ENCODE results near the gene ARHGEF18. TPM values are rescaled to one million over a fixed set of nuclear protein-coding genes. Genes with fewer than 3 reads are reported as not detected.

Gene ARHGEF18
- total RNA-seq, 4 donors from 2014 or later = 19.9 to 58.5 (median 31.9) TPM

- H3K36me3 ChIP-seq = peaks cover 0 to 3% (median 0%) of the 10 kb centered on the region in 3 donors
- no peaks in the 10 kb centered on the region for H3K27me3 ChIP-seq
- peaks cover 0 to 37% (median 14%) of the 10 kb centered on the region in 4 donors for H3K4me1 ChIP-seq
- H3K9me3 ChIP-seq = no peaks in the 10 kb centered on the region
- H3K27ac ChIP-seq = no peak overlapping the region
- 89 to 92% methylated on average over 9 of the region's 9 CpGs for WGBS, 2 donors
- H3K4me3 ChIP-seq = no peak overlapping the region
- no peak for DNase-seq (ENCODE audit: low spot score in 2 of 2)
- no peak for TF ChIP-seq EP300 (IDR thresholded peaks at IDR 0.05)
Measured at GRCh38 chr19:7397687-7398086, 49.0 kb downstream of the ARHGEF18 start.

Other genes with a start within 250 kb of the ARHGEF18 start
- gene INSR, start 54.5 kb upstream of the ARHGEF18 start, total RNA-seq = 100 to 1,000 TPM; 150 to 420 (median 196) TPM
- 1 to 10 TPM; 4.4 to 9.2 (median 7.8) TPM for gene PEX11G, start 140.1 kb downstream of the ARHGEF18 start, total RNA-seq
- 10 to 100 TPM; 40.0 to 84.0 (median 69.2) TPM for gene ZNF358, start 167.2 kb downstream of the ARHGEF18 start, total RNA-seq
- gene MCOLN1, start 173.7 kb downstream of the ARHGEF18 start, total RNA-seq = 10 to 100 TPM; 21.3 to 52.2 (median 31.3) TPM
- 100 to 1,000 TPM in 1 of 4 donors, 10 to 100 TPM in 3; 66.3 to 138 (median 68.3) TPM for gene PNPLA6, start 186.8 kb downstream of the ARHGEF18 start, total RNA-seq
- not detected for gene CAMSAP3, start 246.9 kb downstream of the ARHGEF18 start, total RNA-seq